CD14-positive monocyte (primary cell): Measurements from ENCODE around the gene LRRK1. TPM values are rescaled to one million over a fixed set of nuclear protein-coding genes. Genes with fewer than 3 reads are reported as not detected.
A peak's percentile ranks its signal among the peaks of the same experiment; 100 is the strongest.

Experiments used
- DNase-seq, 3 donors: peaks; one replicate each; pipeline ENCODE4 v3.0.0-alpha.2; 2011 to 2022
- H2AFZ ChIP-seq: 2 replicates; pipeline ENCODE4 v1.6.0; 2012; ENCODE audit warnings: mild to moderate bottlenecking, low read depth, low read length, inconsistent platforms; ENCODE audit not compliant: insufficient read depth, poor library complexity, severe bottlenecking
- H3K27ac ChIP-seq, 2 donors: 1 replicate in 1 of 2; 2 replicates in 1 of 2; pipeline ENCODE4 v1.5.1; 2012 to 2013; ENCODE audit warnings: low read length in 2 of 2, control low read depth in 1 of 2, inconsistent platforms in 1 of 2, low read depth in 1 of 2, mild to moderate bottlenecking in 1 of 2
- H3K27me3 ChIP-seq, 2 donors: one replicate each; pipeline versions ENCODE4 v1.6.0 to v1.6.1; 2011 to 2013; ENCODE audit warnings: low read length in 2 of 2; ENCODE audit not compliant: control insufficient read depth in 2 of 2, insufficient read depth in 2 of 2
- H3K36me3 ChIP-seq, 2 donors: replicated peaks in 1 of 2; 1 replicate in 1 of 2; 2 replicates in 1 of 2; pipeline versions ENCODE4 v1.5.1 to v1.6.1; 2012 to 2013; ENCODE audit warnings: low read length in 2 of 2, control low read depth in 1 of 2, inconsistent platforms in 1 of 2, mild to moderate bottlenecking in 1 of 2; ENCODE audit not compliant: insufficient read depth in 2 of 2, control insufficient read depth in 1 of 2
- H3K4me1 ChIP-seq, 2 donors: 1 replicate in 1 of 2; 2 replicates in 1 of 2; pipeline versions ENCODE4 v1.5.1 to v1.6.1; 2012 to 2013; ENCODE audit warnings: low read length in 2 of 2, control low read depth in 1 of 2, inconsistent platforms in 1 of 2, mild to moderate bottlenecking in 1 of 2, moderate library complexity in 1 of 2; ENCODE audit not compliant: insufficient read depth in 2 of 2, control insufficient read depth in 1 of 2
- H3K4me2 ChIP-seq: replicated peaks from 2 replicates; pipeline ENCODE3; 2012; ENCODE audit warnings: low read length, moderate library complexity, mild to moderate bottlenecking; ENCODE audit not compliant: poor library complexity, severe bottlenecking; ENCODE audit errors: extremely low read depth
- H3K4me3 ChIP-seq, 3 experiments: fragments of 200-600 bp in 1 of 3; sonication (generic) in 1 of 3; replicated peaks in 1 of 3; 1 replicate in 2 of 3; 2 replicates in 1 of 3; pipeline ENCODE4 v1.5.1; 2011 to 2013; ENCODE audit warnings: low read length in 3 of 3, mild to moderate bottlenecking in 3 of 3, control low read depth in 2 of 3, low read depth in 2 of 3, inconsistent platforms in 1 of 3, moderate library complexity in 1 of 3
- H3K79me2 ChIP-seq: 2 replicates; pipeline ENCODE4 v1.6.0; 2012; ENCODE audit warnings: mild to moderate bottlenecking, control low read depth, inconsistent platforms, low read length, moderate library complexity; ENCODE audit not compliant: insufficient read depth
- H3K9ac ChIP-seq: 2 replicates; pipeline ENCODE4 v1.6.0; 2017; ENCODE audit warnings: low read length, mild to moderate bottlenecking; ENCODE audit not compliant: insufficient read depth, poor library complexity, severe bottlenecking
- H3K9me3 ChIP-seq, 2 donors: replicated peaks in 1 of 2; 1 replicate in 1 of 2; 2 replicates in 1 of 2; pipeline versions ENCODE4 v1.5.1 to v1.6.1; 2012 to 2013; ENCODE audit warnings: low read length in 2 of 2, control low read depth in 1 of 2; ENCODE audit not compliant: control insufficient read depth in 1 of 2, insufficient read depth in 1 of 2
- H4K20me1 ChIP-seq: 2 replicates; pipeline ENCODE4 v1.6.0; 2012; ENCODE audit warnings: mild to moderate bottlenecking, low read length, control low read depth, moderate library complexity; ENCODE audit not compliant: insufficient read depth
- H3K27ac Mint-ChIP-seq, 7 donors: one replicate each; pipeline ENCODE4 v1.8.0; 2020; ENCODE audit warnings: mild to moderate bottlenecking in 7 of 7, mixed read lengths in 7 of 7, moderate library complexity in 6 of 7, inconsistent platforms in 2 of 7
- H3K27me3 Mint-ChIP-seq, 3 donors: one replicate each; pipeline ENCODE4 v1.8.0; 2021 to 2022; ENCODE audit warnings: low read depth in 3 of 3, mild to moderate bottlenecking in 3 of 3, mixed read lengths in 3 of 3, moderate library complexity in 3 of 3, inconsistent platforms in 1 of 3
- H3K36me3 Mint-ChIP-seq, 2 donors: one replicate each; pipeline ENCODE4 v1.8.0; 2020; ENCODE audit warnings: mixed read lengths in 2 of 2, inconsistent platforms in 1 of 2, mild to moderate bottlenecking in 1 of 2
- H3K4me1 Mint-ChIP-seq: one replicate; pipeline ENCODE4 v1.8.0; 2020; ENCODE audit warnings: mild to moderate bottlenecking, mixed read lengths
- H3K4me3 Mint-ChIP-seq, 2 donors: one replicate each; pipeline ENCODE4 v1.8.0; 2020; ENCODE audit warnings: mild to moderate bottlenecking in 2 of 2, mixed read lengths in 2 of 2, moderate library complexity in 1 of 2
- H3K9me3 Mint-ChIP-seq, 7 donors: one replicate each; pipeline ENCODE4 v1.8.0; 2020 to 2022; ENCODE audit warnings: mixed read lengths in 7 of 7, mild to moderate bottlenecking in 6 of 7, moderate library complexity in 6 of 7, inconsistent platforms in 2 of 7
- CTCF ChIP-seq: fragments of 200-600 bp; IDR thresholded peaks from one replicate; pipeline ENCODE4 v1.8.0; 2022; ENCODE audit warnings: antibody characterized with exemption, mild to moderate bottlenecking
- WGBS: methylation state at CpG from one replicate; pipeline ENCODE4 v1.1.5; 2013; ENCODE audit warnings: missing lambda C conversion rate; ENCODE audit not compliant: insufficient coverage; 5-methylcytosine and 5-hydroxymethylcytosine counted together
- intact Hi-C, 2 donors: fragments of 100-400 bp; cut with micrococcal nuclease; formaldehyde crosslinking; loops; one replicate each; pipeline versions ENCODE4 v1.15.0 to v1.15.1; 2023
- polyA plus RNA-seq, 3 donors: library from polyadenylated mRNA; depleted of rRNA in 1 of 3; unstranded in 2 of 3; stranded (reverse) in 1 of 3; fragments of 300-500 nt in 2 of 3; fragments of >200 nt in 1 of 3; fragmentation: Illumina TruSeq in 2 of 3; gene quantifications; 1 replicate in 2 of 3; 2 replicates in 1 of 3; pipeline ENCODE4 v1.2.3, GENCODE V29; 2012 to 2021

Gene LRRK1
- polyA plus RNA-seq, 3 donors: 1.7 to 18.9 (median 5.4) TPM

GRCh38 chr15:100923902-100924301, 4.7 kb downstream of the LRRK1 start:
- peaks cover 45% of the 10 kb centered on the region for H3K4me1 Mint-ChIP-seq
- peaks cover 0 to 4% (median 1%) of the 10 kb centered on the region in 3 donors for H3K27me3 Mint-ChIP-seq

GRCh38 chr15:100924436-100924835, 5.3 kb downstream of the LRRK1 start:
- intact Hi-C loops: loop anchor here in 1 of 2 donors (5.0 to 10.0 kb wide), 2 partner anchors 33 to 330 kb away; partner anchors contain the start of gene CHSY1
- peaks cover 36 to 37% of the 10 kb centered on the region in 2 donors for H3K4me1 ChIP-seq
- H4K20me1 ChIP-seq: peaks cover 46% of the 10 kb centered on the region
- 99% methylated on average over 11 of the region's 11 CpGs for WGBS
- Mint-ChIP-seq H3K4me3 (no peak overlapping the region), H3K27ac (peak overlapping the region in 1 of 7 donors; percentile 54), H3K4me1 (peaks cover 45% of the 10 kb centered on the region), H3K27me3 (peaks cover 0 to 4% (median 1%) of the 10 kb centered on the region in 3 donors), H3K36me3 (peaks cover 60 to 67% of the 10 kb centered on the region in 2 donors), H3K9me3 (no peaks in the 10 kb centered on the region)
- no peaks in the 10 kb centered on the region for H3K27me3 ChIP-seq
- no peak overlapping the region for H3K4me2 ChIP-seq
- no peak overlapping the region for H2AFZ ChIP-seq
- H3K9me3 ChIP-seq: no peaks in the 10 kb centered on the region
- no peak for DNase-seq
- H3K27ac ChIP-seq: no peak overlapping the region
- peaks cover 48 to 60% of the 10 kb centered on the region in 2 donors for H3K36me3 ChIP-seq
- no peak overlapping the region for H3K4me3 ChIP-seq
- no peak overlapping the region for H3K9ac ChIP-seq
- TF ChIP-seq CTCF: no peak
- H3K79me2 ChIP-seq: peaks cover 73% of the 10 kb centered on the region

More at GRCh38 chr15:100923902-100924301, 4.7 kb downstream of the LRRK1 start:
- Histone ChIP-seq H2AFZ (no peak overlapping the region), H3K36me3 (peaks cover 43 to 54% of the 10 kb centered on the region in 2 donors), H4K20me1 (peaks cover 46% of the 10 kb centered on the region), H3K4me1 (peaks cover 36 to 38% of the 10 kb centered on the region in 2 donors), H3K9me3 (no peaks in the 10 kb centered on the region), H3K4me3 (no peak overlapping the region), H3K4me2 (no peak overlapping the region), H3K27ac (peak overlapping the region in 1 of 2 donors; percentile 27), H3K79me2 (peaks cover 69% of the 10 kb centered on the region), H3K27me3 (no peaks in the 10 kb centered on the region), H3K9ac (no peak overlapping the region)
- TF ChIP-seq CTCF: no peak
- intact Hi-C loops: loop anchor here in 1 of 2 donors (5.0 to 10.0 kb wide), 2 partner anchors 33 to 331 kb away; partner anchors contain the start of gene CHSY1
- peak overlapping the region in 1 of 7 donors; percentile 54 for H3K27ac Mint-ChIP-seq
- WGBS: 97% methylated on average over 5 of the region's 5 CpGs
- DNase-seq: no peak
- H3K36me3 Mint-ChIP-seq: peaks cover 55 to 61% of the 10 kb centered on the region in 2 donors
- no peaks in the 10 kb centered on the region for H3K9me3 Mint-ChIP-seq
- no peak overlapping the region for H3K4me3 Mint-ChIP-seq
